K562 treated with DMSO at 1 percent for 12 hours (cell line): ENCODE results near the gene SLMAP. TPM values are rescaled to one million over a fixed set of nuclear protein-coding genes. Genes with fewer than 3 reads are reported as not detected.

ENCODE experiments used
- total RNA-seq: library from RNA; unstranded; fragments of 300-600 nt; gene quantifications from 2 replicates; pipeline ENCODE4 v1.2.3, GENCODE V29; 2022; ENCODE audit not compliant: insufficient read depth

SLMAP gene, protein sequence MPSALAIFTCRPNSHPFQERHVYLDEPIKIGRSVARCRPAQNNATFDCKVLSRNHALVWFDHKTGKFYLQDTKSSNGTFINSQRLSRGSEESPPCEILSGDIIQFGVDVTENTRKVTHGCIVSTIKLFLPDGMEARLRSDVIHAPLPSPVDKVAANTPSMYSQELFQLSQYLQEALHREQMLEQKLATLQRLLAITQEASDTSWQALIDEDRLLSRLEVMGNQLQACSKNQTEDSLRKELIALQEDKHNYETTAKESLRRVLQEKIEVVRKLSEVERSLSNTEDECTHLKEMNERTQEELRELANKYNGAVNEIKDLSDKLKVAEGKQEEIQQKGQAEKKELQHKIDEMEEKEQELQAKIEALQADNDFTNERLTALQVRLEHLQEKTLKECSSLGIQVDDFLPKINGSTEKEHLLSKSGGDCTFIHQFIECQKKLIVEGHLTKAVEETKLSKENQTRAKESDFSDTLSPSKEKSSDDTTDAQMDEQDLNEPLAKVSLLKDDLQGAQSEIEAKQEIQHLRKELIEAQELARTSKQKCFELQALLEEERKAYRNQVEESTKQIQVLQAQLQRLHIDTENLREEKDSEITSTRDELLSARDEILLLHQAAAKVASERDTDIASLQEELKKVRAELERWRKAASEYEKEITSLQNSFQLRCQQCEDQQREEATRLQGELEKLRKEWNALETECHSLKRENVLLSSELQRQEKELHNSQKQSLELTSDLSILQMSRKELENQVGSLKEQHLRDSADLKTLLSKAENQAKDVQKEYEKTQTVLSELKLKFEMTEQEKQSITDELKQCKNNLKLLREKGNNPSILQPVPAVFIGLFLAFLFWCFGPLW
- total RNA-seq, result 7.4 and 28.2 TPM in 2 replicates

DNA sequence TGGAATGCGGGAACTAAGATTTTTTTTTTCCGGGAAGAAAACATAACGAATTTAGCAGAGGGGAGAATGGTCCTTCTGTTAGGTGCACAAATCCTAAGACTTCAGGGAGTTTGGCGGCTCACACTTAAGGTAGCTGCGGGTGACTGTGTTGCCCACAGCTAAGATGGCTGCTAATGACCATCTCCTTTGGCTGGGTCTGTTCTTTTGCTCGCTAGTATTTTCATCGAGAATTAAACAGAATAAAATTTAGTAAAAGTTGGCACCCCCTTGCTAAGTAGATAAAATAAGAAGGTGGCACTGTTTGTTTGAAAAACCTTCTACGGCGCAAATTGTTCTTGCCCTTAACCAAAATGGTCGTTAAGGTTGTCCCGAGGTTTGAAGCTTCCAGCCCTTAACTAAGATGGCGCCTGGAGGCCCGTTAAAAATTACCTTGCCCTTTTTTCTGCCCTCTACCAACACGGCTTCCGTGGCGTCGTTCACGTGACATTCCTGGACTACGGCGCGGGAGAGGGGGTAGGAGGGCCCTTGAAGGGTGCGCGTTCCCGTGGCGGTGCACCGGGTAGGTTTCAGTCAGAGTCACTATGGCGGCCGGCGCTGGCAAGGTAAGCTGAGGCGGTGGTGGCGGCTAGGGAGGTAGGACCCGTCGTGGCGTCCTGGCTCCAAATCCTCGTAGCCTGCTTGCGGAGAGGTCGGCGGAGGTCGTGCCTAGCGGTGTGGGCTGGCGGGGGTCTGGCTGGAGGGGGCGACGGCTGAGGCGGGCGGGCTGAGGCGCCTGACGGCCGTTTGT, at the start of gene SLMAP:
Gene SLMAP, plus strand, starts transcription at position 569 of the 787 bp plus-strand sequence. CDS start 1,343 bp downstream, outside the sequence.

Other genes with a start within 250 kb of the SLMAP start
- gene DNAH12, start 212.0 kb upstream of the SLMAP start, total RNA-seq, result 0.27 TPM in 1 of 2 replicates, not detected in the other
- 2.7 and 12.7 TPM in 2 replicates for gene PDE12, start 200.0 kb upstream of the SLMAP start, total RNA-seq
- 55.8 and 96.0 TPM in 2 replicates for gene ARF4, start 159.0 kb upstream of the SLMAP start, total RNA-seq
- 3.0 and 7.0 TPM in 2 replicates for gene DENND6A, start 63.2 kb upstream of the SLMAP start, total RNA-seq